Measurements from ENCODE around the gene ARHGAP28.
"Not testable (repeated sequence)": the region's sequence is repeated elsewhere in the genome, so short reads cannot be mapped to it uniquely, and the experiment has no call there.

The ARHGAP28 gene

GRCh38 chr18:6821356-6821755 is 91.8 kb downstream of the ARHGAP28 start:
- DNase-seq: no peak

DNA sequence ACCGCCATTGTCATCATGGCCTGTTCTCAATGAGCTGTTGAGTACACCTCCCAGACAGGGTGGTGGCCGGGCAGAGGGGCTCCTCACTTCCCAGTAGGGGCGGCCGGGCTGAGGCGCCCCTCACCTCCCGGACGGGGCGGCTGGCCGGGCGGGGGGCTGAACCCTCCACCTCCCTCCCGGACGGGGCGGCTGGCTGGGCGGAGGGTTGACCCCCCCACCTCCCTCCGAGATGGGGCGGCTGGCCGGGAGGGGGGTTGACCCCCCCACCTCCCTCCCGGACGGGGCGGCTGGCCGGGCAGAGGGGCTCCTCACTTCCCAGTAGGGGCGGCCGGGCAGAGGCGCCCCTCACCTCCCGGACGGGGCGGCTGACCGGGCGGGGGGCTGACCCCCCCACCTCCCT is 97.6 kb downstream of the ARHGAP28 start:
- DNase-seq: not testable (repeated sequence)

GRCh38 chr18:6827566-6827965 is 98.0 kb downstream of the ARHGAP28 start:
- not testable (repeated sequence) for DNase-seq

GRCh38 chr18:6830916-6831315 is 101.4 kb downstream of the ARHGAP28 start:
- DNase-seq: no peak

GRCh38 chr18:6835345-6835744 is 105.8 kb downstream of the ARHGAP28 start:
- DNase-seq: no peak

GRCh38 chr18:6836331-6836730 is 106.8 kb downstream of the ARHGAP28 start:
- no peak for DNase-seq

DNA sequence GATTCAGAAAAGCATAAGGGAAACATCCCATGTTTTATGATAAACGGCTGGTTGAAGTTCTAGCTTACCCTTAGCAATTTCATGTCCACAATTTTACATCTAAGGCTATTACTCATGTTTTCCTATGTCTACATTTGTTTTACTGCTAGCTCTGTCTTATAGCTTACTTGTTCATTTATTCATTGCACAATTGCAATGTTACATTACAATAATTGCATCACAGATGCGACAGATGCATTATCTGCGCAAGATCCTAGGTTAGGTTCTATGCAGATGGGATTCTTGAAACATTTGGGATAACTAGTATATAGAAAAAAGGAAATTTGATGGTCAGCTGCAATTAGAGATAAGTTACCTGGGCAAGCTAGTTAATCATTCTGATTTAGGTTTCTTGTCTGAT is 108.4 kb downstream of the ARHGAP28 start:
- DNase-seq: no peak

DNA sequence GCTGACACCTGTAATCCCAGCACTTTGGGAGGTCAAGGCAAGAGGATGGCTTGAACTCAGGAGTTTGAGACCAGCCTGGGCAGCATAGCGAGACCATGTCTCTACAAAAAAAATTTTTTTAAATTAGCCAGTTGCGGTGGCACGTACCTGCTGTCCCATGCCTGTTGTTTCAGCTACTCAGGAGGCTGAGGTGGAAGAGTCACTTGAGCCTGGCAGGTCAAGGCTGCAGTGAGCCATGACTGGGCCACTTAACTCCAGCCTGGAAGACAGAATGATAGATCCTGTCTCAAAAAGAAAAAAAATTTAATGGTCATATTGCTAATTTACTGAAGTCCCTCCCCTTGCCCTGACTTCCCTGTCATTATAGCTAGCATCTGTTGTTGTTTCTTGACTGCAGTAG is 112.6 kb downstream of the ARHGAP28 start:
- DNase-seq: no peak

- no peak for DNase-seq
Observed at GRCh38 chr18:6843308-6843707, 113.8 kb downstream of the ARHGAP28 start.

- not testable (repeated sequence) for DNase-seq
Observed at GRCh38 chr18:6845521-6845920, 116.0 kb downstream of the ARHGAP28 start.

DNA sequence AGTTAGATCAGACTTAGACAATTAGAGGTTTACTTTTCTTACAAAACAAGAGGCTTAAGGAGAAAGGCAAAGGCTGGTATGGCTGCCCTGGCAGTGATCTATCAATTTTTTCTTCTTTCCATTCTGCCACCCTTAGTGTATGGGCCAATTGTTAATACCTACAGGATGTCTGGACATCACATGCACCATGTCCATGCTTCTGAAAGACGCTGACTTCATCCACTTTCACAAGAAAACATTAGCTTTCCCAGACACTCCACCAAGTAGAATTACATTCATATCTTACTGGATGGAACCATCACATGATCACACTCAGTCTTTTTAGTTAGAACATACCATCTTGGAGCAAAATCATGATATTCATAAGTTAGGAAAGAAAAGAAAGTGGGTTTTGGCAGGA is 120.9 kb downstream of the ARHGAP28 start:
- DNase-seq: no peak

GRCh38 chr18:6851480-6851879 is 122.0 kb downstream of the ARHGAP28 start:
- DNase-seq: no peak

DNA sequence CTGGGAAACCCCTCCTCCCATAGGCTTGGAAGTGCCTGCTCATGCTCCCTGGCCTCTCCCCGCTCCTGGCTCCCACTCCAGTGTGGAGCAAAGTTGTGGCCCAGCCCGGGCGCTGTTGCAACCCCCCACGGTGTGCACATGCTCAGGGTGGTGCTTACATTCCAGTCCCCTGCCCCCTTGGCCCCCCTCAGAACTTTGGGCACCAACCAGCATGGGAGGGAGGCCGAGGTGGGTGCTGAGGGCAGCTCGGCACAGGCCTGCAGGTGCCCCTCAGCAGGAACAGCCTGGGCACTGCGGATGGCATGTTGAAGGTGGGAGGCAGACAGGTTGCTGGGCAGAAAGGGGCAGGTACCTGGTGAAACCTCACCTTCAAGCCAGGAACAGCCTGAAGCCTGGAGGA is 125.3 kb downstream of the ARHGAP28 start:
- DNase-seq: no peak

DNA sequence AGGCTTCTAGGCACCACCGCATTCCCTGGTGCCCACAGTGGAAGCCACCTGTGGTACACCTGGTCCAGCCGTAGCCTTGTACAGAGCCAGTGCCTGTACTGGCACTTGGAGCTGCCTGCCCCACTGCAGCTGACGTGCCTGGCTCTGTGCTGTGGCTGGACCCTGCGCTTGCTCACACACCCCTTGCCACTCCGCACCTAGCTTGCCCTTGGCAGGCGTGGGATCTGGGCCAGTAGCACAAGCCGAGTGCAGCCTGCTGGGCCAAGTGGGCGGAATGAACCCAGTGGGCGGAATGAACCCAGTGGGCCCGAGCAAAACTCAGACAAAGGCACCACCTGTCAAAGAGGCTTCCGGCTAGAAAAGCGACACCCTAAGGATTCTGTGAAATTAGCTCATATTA is 126.3 kb downstream of the ARHGAP28 start:
- no peak for DNase-seq

DNA sequence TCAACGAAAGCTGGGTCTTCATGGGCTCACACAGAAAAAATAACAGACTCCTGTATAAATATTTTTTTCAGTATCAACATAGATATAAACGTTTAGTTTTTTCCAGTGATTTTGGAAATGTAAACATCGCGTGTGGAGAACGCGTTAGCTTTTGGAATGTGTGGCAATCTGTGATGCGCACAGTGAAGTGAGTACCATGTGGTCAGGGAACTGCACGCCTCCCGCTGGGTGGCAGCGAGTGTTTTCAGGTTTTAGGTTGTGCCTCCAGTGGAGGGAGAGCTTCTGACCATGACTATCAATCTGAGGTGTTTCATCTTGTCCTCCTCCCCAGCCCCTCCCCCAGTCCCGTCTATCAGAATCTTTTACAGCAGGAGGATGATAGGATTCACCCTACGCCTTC is 127.8 kb downstream of the ARHGAP28 start:
- no peak for DNase-seq

DNA sequence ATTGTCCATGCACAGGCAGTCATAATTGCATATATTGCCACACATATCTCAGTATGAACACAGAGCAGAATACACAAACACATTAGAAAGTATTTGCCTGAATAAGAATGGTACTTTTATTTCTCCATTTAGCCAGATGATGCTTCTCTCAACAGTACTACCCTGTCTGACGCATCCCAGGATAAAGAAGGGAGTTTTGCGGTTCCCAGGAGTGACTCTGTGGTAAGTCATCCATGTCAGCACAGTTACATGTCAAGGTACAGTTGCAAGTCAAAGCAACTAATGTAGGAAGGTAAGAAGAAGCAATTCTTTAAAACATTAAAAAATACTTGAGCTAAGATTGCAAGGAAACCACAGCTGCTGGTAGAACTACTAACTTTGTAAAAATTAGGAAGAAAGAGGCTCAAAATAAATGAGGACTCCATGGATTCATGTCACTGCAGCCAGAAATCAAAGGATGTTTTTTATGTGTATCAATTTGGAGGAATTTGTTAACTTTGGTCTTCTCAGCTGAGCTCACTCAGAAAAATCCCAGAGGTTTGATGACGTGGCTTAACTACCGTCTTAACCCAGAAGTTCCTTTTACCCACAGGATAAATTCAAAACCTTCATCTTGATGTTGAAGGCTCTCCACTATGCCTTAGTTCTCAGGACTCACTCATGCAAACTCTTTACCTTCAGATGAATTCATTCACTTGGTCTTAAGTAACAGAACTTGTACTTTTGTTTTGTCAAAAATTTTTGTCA is 130.3 kb downstream of the ARHGAP28 start:
- DNase-seq: no peak

DNA sequence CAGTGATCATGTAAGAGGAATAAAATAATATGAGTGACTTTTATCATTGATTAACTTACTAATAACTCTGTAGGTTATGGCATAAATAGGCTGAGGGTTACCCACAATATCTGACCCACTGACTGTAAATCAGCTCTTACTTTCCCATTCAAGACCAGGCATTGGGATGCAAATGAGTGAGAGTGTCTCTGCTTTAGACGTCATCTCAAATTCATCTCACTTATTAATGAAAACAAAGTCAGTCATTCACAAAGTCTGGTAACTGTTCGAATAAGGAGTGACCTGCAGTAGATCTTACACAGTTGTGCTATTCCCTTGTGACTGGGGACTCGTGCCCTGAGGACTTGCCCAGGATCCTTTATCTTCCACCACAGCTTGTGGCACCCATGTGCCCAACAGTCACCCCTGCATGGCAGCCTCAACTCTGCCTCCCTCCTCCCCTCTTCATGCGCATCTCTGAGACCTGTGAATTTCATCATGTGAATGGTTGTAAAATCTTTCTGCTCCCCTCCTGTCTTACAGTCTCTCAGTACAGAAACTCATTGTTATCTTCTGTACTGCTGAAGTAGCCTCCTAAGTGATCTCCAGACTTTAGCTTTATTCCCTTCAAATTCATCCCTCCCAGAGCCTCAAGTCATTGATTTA is 131.4 kb downstream of the ARHGAP28 start:
- DNase-seq: no peak

DNA sequence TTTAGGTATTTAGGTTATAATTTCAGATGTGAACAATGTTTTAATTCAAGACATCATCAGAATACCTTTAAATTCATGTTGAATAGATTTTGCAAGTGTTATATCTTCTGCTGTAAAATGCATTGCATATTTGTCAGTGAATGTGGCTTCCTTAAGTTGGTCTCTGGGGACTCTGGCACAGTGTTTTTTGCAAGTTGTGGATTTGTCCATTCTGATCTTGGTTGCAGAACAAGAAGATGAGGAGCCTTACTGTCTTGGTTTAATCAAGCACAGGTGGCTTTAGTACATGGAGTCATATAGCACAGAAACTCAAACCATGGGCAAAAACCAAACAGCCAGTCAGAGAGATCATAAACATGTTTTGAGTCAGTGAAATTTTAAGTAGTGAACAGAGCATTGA is 135.7 kb downstream of the ARHGAP28 start:
- DNase-seq: no peak

- DNase-seq: no peak
Observed at GRCh38 chr18:6866552-6867085, 137.1 kb downstream of the ARHGAP28 start.

DNA sequence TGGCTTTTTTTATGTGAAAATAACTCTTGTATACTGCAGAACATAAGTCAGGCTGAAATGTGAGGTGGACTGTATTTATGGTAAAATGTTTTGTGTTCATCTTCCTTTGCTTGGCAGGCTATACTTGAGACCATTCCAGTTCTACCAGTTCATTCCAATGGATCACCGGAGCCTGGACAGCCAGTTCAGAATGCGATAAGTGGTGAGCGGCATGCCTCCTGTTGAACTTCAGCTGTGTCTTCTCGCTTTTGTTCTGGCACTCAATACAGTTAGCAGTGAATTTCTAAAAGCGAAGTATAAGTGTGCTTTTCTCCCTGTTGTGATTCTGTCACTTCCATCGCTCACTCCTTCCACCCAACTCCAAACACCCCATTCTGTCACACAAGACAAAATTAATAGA is 138.5 kb downstream of the ARHGAP28 start:
- no peak for DNase-seq

- DNase-seq: no peak
Observed at GRCh38 chr18:6871566-6871965, 142.1 kb downstream of the ARHGAP28 start.

- DNase-seq: no peak
Observed at GRCh38 chr18:6873040-6873751, 143.7 kb downstream of the ARHGAP28 start.

DNA sequence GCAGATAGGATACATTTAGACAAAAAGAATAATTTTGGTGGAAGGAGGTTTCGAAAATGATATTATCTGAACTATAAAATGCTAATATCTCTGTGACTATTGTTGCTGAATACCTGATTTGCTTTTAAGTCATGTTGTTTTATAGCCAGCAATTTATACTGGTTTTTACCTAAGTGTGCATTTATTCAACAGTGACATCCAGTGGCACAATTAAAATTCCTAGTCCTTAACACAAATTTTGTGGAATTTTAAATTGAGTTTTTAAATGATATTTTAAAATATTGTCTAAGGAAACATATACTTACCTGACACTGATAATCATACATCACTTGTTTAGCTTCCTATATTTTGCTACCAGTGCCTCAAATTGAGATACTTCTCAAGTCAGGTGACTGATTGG is 144.8 kb downstream of the ARHGAP28 start:
- no peak for DNase-seq

DNA sequence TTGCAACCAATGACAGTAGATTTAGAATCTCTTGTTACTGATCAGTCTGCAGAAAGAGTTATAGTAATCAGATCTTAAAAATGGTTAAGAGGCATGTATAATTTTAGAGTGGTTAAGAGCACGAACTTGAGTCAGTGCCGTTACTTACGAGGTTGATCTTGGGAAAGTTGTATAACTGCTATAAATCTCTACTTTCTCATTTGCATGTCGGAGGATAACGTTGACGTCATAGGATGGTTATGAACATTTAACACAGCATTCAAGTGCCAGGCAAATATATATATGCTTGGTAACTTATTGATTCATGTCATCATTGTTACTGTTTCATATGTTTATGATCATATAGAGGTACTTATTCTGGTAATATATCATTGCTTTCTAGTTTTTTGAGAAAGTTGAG is 146.2 kb downstream of the ARHGAP28 start:
- DNase-seq: no peak
